Osteoblast (primary cell): ENCODE data around the gene SLC22A31. TPM values are rescaled to one million over a fixed set of nuclear protein-coding genes. Genes with fewer than 3 reads are reported as not detected.

Experiments used
- DNase-seq: peaks from one replicate; pipeline ENCODE4 v3.0.0; 2011; ENCODE audit warnings: low spot score, mixed read lengths; ENCODE audit not compliant: insufficient read length; ENCODE audit errors: missing footprints
- H2AFZ ChIP-seq: 2 replicates; pipeline ENCODE4 v1.6.0; 2011; ENCODE audit warnings: mild to moderate bottlenecking, low read length
- H3K27ac ChIP-seq: 2 replicates; pipeline ENCODE4 v1.5.1; 2011; ENCODE audit warnings: mild to moderate bottlenecking, low read depth, low read length, moderate library complexity
- H3K27me3 ChIP-seq: 2 replicates; pipeline ENCODE4 v1.6.0; 2012; ENCODE audit warnings: mild to moderate bottlenecking, control low read depth, inconsistent platforms, low read length, moderate library complexity; ENCODE audit not compliant: insufficient read depth
- H3K36me3 ChIP-seq: 2 replicates; pipeline ENCODE4 v1.5.1; 2011; ENCODE audit warnings: mild to moderate bottlenecking, low read length, control low read depth, moderate library complexity; ENCODE audit not compliant: insufficient read depth
- H3K4me1 ChIP-seq: 2 replicates; pipeline ENCODE4 v1.5.1; 2011; ENCODE audit warnings: mild to moderate bottlenecking, low read length, control low read depth, moderate library complexity; ENCODE audit not compliant: insufficient read depth
- H3K4me2 ChIP-seq: 2 replicates; pipeline ENCODE4 v1.6.0; 2011; ENCODE audit warnings: mild to moderate bottlenecking, low read length; ENCODE audit not compliant: insufficient read depth
- H3K4me3 ChIP-seq: fragments of 200-600 bp; sonication (generic); 3 replicates; pipeline ENCODE4 v1.5.1; 2012; ENCODE audit warnings: mild to moderate bottlenecking, low read length, inconsistent platforms; ENCODE audit not compliant: insufficient read depth
- H3K79me2 ChIP-seq: 2 replicates; pipeline ENCODE4 v1.6.0; 2012; ENCODE audit warnings: mild to moderate bottlenecking, low read length, control low read depth, inconsistent platforms; ENCODE audit not compliant: insufficient read depth
- H3K9me3 ChIP-seq: 2 replicates; pipeline ENCODE4 v1.5.1; 2011; ENCODE audit warnings: low read depth, low read length, control low read depth
- H4K20me1 ChIP-seq: 2 replicates; pipeline ENCODE4 v1.6.0; 2012; ENCODE audit warnings: mild to moderate bottlenecking, low read length, control low read depth; ENCODE audit not compliant: insufficient read depth
- total RNA-seq: library from RNA; depleted of rRNA; stranded (reverse); fragments of >200 nt; gene quantifications from 2 replicates; pipeline ENCODE4 v1.2.3, GENCODE V29; 2012
- TF ChIP-seq, protein P1 (sequence below): IDR thresholded peaks from 2 replicates; pipeline ENCODE4 v1.5.1; 2011; ENCODE audit warnings: mild to moderate bottlenecking, low read depth, low read length, moderate library complexity; ENCODE audit errors: extremely low read depth

SLC22A31 gene
- total RNA-seq, 1 donor: not detected

DNA sequence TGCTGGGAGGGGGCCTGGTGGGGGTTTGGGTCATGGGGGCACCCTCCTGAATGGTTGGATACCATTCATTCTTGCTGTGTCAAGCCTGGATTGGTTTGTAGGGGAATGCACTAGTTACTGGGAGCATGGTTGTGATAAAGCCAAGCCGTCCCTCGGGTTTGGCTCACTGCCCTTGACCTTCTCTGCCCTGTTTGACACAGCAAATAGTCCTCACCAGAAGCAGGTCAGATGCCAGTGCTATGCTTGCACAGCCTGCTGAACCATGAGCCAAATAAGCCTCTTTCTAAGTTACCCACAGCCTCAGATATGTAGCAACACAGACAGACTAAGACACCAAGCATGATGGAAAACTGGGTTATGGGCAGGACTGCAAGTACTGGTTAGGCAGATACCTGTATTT lies 31.8 kb upstream of the SLC22A31 start:
- H3K4me1 ChIP-seq: no peaks in the 10 kb centered on the region
- H3K36me3 ChIP-seq: peaks cover 69% of the 10 kb centered on the region
- H3K4me2 ChIP-seq: no peak overlapping the region
- H3K4me3 ChIP-seq: no peak overlapping the region
- no peak overlapping the region for H3K27ac ChIP-seq
- no peak for DNase-seq
- peaks cover 22% of the 10 kb centered on the region for H3K79me2 ChIP-seq
- TF ChIP-seq, protein P1, sequence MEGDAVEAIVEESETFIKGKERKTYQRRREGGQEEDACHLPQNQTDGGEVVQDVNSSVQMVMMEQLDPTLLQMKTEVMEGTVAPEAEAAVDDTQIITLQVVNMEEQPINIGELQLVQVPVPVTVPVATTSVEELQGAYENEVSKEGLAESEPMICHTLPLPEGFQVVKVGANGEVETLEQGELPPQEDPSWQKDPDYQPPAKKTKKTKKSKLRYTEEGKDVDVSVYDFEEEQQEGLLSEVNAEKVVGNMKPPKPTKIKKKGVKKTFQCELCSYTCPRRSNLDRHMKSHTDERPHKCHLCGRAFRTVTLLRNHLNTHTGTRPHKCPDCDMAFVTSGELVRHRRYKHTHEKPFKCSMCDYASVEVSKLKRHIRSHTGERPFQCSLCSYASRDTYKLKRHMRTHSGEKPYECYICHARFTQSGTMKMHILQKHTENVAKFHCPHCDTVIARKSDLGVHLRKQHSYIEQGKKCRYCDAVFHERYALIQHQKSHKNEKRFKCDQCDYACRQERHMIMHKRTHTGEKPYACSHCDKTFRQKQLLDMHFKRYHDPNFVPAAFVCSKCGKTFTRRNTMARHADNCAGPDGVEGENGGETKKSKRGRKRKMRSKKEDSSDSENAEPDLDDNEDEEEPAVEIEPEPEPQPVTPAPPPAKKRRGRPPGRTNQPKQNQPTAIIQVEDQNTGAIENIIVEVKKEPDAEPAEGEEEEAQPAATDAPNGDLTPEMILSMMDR: no peak
- H2AFZ ChIP-seq: no peak overlapping the region
- peaks cover 48% of the 10 kb centered on the region for H3K9me3 ChIP-seq
- H4K20me1 ChIP-seq: no peaks in the 10 kb centered on the region
- no peaks in the 10 kb centered on the region for H3K27me3 ChIP-seq

DNA sequence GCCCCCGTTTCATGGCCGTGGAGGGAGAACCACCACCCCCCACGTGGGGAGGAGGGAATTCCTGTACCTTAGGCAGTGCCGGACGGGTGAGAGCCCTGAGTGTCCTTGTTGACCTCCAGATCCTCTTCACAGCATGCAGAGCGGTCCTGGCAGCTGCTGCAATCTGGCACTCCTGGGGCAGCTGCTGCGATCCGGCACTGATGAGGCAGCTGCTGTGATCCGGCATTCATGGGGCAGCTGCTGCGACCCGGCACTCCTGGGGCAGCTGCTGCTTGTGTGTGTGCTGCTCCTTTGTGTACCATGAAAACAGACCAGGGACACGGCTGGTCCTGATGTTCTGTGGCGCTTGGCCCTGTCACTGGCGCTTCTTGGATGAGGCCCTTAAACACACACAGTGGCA lies 29.9 kb upstream of the SLC22A31 start:
- TF ChIP-seq, protein P1: no peak
- Histone ChIP-seq H3K36me3 (peaks cover 87% of the 10 kb centered on the region), H3K4me3 (no peak overlapping the region), H3K27ac (no peak overlapping the region), H3K4me2 (no peak overlapping the region), H3K9me3 (peaks cover 58% of the 10 kb centered on the region), H2AFZ (no peak overlapping the region), H3K79me2 (peaks cover 22% of the 10 kb centered on the region), H3K27me3 (no peaks in the 10 kb centered on the region), H4K20me1 (no peaks in the 10 kb centered on the region), H3K4me1 (no peaks in the 10 kb centered on the region)
- no peak for DNase-seq

DNA sequence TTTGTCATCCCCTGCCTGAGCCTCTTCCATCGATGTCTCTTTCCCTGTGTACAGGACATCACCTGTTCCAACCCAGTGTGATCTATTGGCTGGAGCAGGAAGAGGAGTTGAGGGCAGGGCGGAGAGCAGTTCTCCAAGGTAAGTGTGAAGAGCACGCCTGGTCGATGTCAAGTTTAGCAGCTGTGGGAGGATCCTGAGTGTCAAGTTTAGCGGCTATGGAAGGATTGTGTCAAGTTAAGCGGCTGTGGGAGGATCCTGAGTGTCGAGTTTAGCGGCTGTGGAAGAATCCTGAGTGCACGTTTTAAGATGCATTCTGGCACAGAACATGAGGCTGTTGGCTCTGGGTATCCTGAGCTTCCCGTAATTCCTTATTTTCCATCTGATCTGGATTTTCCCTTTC lies 24.3 kb upstream of the SLC22A31 start:
- no peak overlapping the region for H2AFZ ChIP-seq
- H3K36me3 ChIP-seq: peaks cover 83% of the 10 kb centered on the region
- no peak overlapping the region for H3K4me3 ChIP-seq
- H3K4me2 ChIP-seq: no peak overlapping the region
- DNase-seq: no peak
- peaks cover 5% of the 10 kb centered on the region for H4K20me1 ChIP-seq
- H3K27me3 ChIP-seq: no peaks in the 10 kb centered on the region
- no peaks in the 10 kb centered on the region for H3K4me1 ChIP-seq
- H3K79me2 ChIP-seq: peaks cover 39% of the 10 kb centered on the region
- H3K9me3 ChIP-seq: peaks cover 34% of the 10 kb centered on the region
- TF ChIP-seq, protein P1: no peak
- H3K27ac ChIP-seq: no peak overlapping the region

DNA sequence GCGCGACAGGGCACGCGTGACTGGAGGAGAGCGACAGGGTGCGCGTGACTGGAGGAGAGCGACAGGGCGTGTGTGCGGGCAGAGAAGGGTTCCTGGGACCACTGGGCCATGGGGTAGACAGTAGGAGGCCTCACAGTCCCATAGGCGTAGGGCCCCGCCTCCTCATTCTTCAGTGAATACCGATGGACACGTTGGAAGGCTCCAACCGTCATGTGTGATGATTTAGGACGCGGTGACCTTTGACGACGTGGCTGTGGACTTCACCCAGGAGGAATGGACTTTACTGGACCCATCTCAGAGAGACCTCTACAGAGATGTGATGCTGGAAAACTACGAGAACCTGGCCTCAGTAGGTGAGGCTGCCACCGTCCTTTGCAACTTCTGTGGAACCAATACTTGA lies 22.6 kb upstream of the SLC22A31 start:
- peaks cover 4% of the 10 kb centered on the region for H3K4me1 ChIP-seq
- H3K27me3 ChIP-seq: no peaks in the 10 kb centered on the region
- no peak overlapping the region for H3K27ac ChIP-seq
- H4K20me1 ChIP-seq: peaks cover 13% of the 10 kb centered on the region
- DNase-seq: no peak
- peaks cover 37% of the 10 kb centered on the region for H3K79me2 ChIP-seq
- H3K4me2 ChIP-seq: no peak overlapping the region
- peaks cover 18% of the 10 kb centered on the region for H3K9me3 ChIP-seq
- peaks cover 70% of the 10 kb centered on the region for H3K36me3 ChIP-seq
- H2AFZ ChIP-seq: no peak overlapping the region
- H3K4me3 ChIP-seq: no peak overlapping the region
- TF ChIP-seq, protein P1: no peak
